NCI-H526 treated with DMSO at 0.1 percent for 48 hours (cell line): ENCODE results near the gene HACD3.
"Not testable (repeated sequence)": the region's sequence is repeated elsewhere in the genome, so short reads cannot be mapped to it uniquely, and the experiment has no call there.

Source experiments
- DNase-seq: peaks from one replicate; lab custom pipeline; 2025; lab: John Stamatoyannopoulos, UW

HACD3 gene

DNA sequence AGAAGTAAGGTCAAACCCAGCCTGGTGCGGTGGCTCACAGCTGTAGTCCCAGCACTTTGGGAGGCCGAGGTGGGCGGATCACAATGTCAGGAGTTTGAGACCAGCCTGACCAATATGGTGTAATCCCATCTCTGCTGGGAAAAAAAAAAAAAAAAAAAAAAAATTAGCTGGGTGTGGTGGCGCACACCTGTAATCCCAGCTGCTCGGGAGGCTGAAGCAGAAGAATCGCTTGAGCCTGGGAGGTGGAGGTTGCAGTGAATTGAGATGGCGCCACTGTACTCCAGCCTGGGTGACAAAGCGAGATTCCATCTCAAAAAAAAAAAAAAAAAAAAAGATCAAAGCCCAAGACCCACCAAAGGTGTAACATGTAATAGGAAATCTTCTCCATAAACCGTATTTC is 19.0 kb downstream of the HACD3 start:
- not testable (repeated sequence) for DNase-seq

DNA sequence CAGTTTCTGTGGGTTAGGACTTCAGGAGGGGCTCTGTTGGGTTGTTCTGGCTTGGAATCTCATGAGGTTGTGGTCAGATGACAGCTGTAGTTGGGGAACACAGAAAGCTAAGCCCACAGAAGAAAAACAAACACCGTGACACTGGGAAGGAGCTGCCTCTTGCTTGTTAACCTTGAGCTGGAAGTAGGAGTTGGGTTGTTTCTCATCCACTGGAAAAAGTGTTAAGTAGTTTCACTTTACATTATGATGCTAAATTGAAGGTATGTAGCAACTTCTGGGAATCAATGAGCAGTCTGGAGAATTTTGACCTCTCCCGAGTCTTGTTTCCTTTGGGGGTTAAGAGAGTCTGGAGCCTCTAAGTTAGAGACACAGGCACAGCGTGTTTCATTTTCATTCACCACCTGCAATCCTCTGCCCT is 20.4 kb downstream of the HACD3 start:
- DNase-seq: no peak

DNA sequence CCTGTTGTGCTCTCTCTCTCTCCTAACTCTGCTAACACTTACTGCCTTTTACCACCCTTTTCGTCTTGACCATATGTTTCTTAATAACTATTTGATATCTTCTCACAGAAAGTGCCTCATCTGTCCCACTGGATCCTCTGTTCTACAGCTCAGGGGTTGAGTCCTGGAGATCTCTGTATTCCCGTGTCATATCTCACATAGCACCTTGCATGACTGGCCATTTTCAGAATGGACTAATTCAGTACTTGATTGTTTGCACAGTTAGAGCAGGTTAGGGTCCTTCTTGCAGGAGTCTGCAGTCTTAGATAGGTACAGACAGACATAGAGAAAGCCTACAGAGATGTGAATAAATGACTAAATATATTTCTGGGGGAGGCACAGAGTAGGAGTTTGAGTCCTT is 20.9 kb downstream of the HACD3 start:
- no peak for DNase-seq

DNA sequence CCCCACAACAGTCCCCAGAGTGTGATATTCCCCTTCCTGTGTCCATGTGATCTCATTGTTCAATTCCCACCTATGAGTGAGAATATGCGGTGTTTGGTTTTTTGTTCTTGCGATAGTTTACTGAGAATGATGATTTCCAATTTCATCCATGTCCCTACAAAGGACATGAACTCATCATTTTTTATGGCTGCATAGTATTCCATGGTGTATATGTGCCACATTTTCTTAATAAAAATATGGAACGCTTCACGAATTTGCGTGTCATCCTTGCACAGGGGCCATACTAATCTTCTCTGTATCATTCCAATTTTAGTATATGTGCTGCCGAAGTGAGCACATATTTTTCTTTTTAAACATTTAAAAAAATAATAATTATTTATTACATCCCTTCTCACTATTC is 22.6 kb downstream of the HACD3 start:
- not testable (repeated sequence) for DNase-seq

DNA sequence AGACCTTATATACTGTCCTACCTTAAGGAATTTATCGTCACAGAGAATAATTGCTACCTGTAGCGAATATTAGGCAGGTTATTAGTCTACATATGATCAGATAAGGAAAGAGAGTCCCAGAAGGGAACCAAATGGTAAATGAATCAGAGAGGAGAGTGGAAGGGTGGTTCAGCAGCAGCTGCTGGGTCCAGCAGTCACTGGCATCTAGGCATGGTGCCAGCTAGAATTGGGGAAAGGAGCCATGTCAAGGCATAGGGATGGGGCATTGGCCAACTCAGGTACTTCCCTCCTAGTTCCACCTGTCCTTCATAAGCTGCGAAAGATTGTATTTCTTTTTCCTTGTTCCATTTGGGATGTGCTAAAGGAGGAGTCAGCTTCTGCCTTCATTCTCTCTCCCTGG is 23.4 kb downstream of the HACD3 start:
- no peak for DNase-seq

DNA sequence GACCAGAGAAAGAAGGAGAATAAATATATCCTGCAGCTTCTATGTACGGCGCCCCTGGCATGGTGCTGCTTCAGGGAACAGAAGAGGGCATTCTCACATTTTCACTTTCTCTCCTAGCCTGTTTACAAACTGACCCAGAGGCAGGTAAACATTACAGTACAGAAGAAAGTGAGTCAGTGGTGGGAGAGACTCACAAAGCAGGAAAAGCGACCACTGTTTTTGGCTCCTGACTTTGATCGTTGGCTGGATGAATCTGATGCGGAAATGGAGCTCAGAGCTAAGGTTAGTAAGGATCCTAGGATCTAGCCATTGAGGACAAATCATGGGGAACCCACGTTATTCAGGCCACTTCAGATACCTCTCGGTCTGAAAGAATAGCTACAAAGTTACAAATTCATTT is 26.4 kb downstream of the HACD3 start:
- DNase-seq: no peak

DNA sequence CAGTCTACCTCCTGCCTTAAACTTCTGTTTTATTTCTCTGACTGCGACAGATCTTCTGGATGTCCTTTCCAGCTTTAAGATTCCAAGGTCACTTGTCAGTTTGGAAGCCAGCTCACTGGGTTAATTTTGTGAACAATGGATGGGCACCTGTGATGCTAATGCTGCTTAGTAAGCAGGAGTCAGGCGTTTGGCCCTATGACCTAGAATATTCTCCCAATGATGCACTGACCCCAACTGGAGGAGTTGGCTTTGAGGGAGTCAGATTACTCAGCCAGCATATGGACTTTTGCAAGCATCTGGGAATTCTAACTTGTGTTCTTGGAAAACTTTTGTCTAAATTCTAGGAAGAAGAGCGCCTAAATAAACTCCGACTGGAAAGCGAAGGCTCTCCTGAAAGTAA is 28.1 kb downstream of the HACD3 start:
- DNase-seq: no peak

DNA sequence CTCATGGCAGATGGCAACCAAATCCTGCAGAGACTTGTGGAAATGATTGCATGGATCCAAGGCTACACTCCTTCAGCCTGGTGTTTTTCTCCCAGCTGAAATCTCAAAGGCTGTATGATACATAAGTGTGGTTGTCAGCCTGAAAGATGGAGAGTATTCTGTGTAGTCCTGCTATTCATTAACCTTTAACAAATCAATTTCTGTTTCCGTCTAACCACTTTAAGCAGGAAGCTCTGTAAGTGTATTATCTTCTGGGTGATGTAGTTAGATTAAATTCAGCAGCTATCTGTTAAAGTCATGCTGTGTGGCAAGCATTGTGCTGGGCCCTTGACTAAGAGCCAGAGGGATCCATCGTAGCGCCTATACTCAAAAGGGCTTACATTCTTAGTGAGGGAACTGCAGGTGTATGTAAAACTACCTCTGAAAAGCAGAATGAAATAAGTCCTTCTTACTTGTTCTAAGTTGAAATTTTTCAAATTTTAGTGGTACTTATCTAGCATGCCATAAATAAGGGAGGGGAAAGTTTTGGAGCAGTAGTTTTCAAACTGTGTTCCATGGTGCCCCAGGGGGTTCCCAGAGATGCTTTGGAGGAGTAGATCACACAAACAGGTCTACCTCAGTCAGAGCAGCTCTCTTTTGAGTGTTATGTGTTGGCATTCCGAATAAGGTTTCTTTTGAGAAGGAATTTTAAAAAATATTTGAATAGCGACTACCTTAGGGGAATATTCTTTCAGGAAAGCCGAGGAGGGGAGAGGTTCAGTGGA is 28.9 kb downstream of the HACD3 start:
- no peak for DNase-seq

DNA sequence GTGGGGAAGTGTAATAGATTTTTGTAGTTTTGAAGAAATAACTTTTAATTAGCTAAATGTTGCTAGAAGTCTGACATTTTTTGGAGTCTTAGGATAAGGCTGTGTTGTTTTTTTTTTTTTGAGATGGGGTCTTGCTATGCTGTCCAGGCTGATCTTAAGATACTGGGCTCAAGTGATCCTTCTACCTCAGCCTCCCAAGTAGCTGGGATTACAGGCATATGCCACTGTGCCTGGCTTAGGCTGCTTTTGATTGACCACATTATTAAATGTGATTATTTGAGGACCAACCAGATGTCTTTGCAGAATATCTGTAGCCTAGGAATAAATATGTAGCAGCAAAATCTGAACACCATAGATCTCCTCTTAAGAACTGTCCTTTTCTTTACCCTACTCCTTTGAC is 29.7 kb downstream of the HACD3 start:
- DNase-seq: no peak

DNA sequence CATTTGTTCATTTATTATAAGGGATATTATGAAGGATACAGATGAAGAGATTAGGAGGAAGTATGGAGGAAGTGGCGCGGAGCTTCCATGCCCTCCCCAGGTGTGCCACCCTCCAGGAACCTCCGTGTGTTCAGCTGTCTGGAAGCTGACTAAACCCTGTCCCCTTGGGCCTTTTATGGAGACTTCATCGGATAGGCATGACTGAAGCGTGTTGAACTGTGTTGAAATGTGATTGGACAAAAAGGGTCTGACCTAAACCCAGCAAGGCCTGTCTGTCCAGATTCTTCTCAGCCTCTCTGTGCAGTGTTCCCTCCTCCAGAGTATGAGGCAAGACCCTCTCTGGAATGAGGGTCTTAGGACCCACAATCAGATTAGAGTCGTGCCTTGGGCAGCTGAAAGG is 31.7 kb downstream of the HACD3 start:
- no peak for DNase-seq

DNA sequence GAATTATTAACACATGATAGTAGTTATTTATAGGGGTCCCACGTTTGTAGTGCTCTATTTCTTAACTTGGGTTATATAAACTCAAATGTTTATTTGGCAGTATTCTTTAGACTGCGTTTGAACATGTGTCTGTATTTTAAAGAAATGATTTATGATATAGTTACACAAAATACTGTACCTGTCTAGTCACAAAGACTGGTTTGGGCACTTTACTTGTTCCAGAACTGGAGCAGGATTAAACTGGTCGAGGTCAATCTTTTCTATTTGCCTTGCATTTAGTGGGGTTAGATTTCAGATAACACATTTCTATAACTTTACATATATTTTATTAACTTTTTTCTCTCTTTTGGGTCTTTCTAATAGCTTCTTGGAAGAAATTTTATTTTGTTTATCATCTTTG is 39.5 kb downstream of the HACD3 start:
- DNase-seq: no peak

DNA sequence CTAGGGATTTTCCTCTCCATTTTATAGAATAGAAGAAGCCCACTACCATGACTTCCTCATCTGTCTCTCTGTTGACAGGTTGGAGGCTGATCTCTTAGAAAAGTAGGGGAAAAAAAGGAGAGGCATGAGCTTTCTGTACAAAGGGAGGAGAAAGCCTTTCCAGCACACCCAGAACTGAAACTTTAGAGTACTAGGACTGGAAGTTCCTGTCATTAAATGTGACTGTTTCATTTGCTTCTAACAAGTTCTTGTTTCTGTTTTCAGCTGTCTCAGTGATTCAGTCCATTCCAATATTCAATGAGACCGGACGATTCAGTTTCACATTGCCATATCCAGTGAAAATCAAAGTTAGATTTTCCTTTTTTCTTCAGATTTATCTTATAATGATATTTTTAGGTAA is 41.7 kb downstream of the HACD3 start:
- DNase-seq: no peak

DNA sequence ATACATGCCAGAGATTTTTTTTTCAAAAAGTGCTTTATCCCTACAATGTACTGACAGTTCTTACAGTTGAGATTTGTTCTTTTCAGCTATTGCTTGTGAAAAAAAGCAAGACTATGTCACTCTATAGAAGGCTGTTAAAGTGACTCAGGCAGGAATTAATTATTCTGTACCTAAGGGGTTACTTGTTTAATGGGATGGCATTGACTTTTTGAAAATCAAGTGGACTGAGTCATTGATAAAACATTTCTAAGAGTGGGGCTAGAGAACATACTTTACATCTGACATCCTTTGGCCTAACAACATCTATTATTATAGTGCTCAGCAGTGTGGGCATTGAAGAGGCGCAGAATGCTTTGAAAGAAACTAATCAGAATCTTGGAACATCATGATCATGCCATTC is 46.4 kb downstream of the HACD3 start:
- DNase-seq: no peak

DNA sequence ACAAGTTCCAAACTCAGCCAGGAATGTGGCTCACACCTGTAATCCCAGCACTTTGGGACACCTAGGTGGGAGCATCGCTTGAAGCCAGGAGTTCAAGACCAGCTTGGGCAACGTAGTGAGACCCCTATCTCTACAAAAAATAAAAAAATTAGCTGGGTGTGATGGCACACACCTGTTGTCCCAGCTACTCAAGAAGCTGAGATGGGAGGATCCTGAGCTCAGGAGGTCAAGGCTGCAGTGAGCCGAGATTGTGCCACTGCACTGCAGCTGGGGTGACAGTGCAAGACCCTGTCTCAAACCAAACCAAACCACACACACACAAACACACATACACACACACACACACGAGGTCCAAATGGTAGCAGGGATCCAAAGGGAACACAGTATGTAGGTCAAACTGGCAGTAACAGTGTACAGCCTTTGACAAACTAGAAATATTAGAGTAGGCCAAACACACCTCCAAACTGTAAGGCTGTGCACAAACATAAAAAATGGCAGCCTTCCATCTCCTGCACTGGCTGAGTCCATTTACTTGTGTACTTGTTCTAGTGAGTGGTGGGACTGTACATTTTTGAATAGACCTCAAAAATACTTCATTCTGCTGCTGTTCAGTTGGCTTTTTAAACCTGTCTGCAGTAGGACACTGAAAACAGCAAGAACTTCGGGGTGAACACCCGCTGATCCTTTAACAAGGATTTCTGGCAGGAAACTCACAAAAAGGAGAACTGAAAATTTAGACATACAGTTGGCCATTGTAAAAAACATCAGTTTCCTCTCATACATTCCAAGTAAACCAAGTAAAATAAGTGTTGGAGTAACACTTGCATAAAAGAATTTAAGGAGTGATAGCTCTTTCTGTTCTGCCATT is 47.1 kb downstream of the HACD3 start:
- DNase-seq: no peak

DNA sequence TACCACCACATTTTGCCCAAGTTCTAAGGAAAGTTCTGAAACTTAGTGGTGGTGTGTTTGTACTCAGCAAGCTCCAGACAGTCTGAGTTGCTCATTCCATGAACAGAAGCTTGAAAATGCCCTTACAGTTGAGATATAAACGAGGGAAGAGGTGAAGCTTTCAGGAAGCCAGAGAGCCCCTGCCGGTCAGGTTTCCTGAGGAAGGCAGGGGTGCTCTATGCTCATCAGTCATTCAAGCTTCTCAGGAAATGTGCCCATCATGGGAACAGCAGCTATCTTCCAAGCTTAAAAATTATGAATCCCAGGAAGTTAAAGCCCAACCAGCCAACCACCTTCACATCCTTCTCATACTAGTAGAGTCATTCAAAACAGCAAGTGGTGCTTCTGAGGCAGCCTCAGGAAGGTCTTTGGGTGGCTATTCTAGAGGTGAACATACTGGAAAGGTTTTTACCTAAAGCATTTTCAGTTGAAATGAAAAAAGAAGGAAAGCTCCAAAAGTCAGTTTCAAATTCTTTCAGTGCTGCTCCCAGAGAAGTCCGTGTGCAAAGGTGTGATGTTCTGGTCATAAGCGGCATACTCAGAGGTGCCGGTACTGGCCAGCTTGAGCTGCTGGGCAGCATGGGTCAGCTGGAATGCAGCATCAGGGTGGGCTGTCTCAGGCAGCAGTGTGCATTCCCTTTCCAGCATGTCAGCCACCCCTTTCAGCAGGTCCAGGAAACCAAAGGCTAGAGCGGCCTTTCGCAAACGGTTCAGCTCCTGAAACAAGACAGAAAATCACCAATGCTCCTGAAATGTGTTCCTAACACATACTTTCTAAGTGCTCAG is 48.9 kb downstream of the HACD3 start:
- no peak for DNase-seq

DNA sequence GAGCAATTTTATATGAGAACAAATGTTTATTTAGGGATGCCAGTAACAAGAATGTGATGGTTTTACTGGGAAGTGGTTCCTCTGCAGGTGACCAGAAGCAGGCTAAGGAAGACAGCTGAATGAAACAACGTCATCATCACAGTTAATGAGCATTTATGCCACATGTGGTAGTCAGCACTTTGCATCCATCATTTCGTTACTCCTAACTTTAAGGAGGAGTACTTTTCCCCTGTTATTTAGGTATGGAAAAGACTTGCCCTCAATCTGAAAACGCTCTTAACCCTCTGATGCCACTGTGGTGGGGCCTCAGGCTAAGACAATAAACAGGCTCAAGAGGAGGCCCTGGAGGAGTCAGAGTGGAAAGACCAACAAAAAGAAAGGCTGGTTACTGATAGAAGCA is 49.5 kb downstream of the HACD3 start:
- no peak for DNase-seq

DNA sequence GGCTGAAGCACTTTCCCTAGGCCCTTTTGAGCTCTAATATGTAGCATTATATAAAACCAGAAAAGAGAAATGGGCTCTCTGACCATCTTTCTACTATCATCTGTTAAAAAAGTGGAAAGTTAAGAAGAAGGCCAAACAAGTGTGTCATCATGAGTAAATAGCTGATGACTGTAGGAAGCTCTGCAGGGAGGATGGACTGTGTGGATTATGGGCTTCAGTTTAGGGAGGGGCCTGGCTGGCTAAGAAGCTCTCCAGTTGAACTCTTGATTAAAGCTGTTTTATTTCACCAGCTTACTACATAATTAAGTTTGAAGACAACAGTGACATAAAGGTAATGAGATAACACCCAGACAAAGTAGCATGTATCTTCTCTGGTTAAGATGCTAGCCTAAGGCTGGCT is 50.0 kb downstream of the HACD3 start:
- no peak for DNase-seq

DNA sequence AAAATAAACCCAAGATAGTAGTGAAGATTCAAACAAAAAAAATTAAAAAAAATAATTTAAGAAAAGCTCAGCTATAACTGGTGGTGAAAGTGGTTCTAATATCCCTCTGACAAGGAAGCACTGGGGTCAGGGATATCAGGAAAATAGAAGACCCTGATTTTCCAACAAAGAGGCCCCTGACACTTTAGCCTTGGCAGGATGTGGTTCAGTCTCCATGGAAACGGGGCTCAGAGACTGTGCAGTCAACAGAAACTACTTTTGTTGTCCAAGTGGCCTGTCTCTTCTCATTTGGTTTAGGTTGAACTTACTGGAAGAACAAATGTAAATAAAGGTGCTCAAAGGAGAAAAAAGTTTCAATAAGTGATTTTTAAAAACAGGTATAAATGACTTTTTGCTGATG is 53.4 kb downstream of the HACD3 start:
- no peak for DNase-seq

DNA sequence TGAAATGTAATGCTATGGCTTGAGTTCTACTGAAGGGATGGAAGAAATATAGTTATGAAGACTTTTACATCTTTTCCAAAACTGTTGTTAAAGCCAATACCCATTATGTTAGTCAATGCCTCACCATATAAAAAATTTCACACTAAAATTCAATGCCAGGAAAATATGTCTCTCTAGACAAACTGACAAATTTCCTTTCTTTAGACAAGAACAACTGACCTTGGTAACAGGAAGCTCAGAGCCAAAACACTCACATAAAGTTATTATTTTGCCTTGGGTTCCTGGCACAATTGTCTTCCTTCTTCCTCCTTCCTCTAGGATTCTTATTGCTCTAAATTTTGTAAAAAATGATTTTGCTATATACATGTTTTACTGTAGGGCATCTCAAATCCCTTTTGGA is 54.0 kb downstream of the HACD3 start:
- DNase-seq: no peak

DNA sequence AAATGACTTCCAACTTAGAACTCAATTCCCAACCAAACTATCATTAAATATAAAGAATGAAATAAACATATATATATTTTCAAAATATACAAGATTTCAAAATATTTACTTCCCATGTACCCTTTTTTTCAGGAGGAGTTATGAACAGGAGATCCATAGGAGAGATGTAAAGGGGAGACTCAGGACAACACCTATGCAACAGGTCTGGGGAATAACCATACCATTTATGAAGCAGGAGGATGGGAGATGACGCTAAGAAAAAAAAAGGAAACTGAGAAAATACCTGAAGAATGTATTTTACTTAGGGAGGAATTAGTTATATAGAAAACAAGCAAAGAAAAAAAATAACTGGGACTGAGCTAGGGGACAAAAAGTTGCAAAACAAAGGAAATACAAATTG is 56.8 kb downstream of the HACD3 start:
- no peak for DNase-seq

DNA sequence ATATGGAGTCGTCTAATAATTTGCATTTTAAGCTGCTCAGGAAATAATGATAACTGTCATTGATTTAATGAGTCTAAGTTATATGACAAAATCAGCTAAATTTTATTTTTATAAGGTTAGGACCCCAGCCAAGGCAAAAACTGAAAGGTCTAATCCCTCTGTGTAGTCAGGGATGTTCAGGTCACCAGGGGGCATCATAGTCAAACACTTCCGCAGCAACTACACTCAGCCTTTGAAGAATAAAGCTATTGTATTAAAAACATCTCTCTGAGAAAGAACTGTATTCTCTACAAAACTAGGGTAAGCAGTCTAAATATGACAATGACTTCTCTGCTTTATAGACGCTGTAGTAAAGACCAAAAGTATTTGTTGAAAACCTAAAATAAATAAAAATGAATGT is 65.7 kb downstream of the HACD3 start:
- peak; percentile 36 for DNase-seq

DNA sequence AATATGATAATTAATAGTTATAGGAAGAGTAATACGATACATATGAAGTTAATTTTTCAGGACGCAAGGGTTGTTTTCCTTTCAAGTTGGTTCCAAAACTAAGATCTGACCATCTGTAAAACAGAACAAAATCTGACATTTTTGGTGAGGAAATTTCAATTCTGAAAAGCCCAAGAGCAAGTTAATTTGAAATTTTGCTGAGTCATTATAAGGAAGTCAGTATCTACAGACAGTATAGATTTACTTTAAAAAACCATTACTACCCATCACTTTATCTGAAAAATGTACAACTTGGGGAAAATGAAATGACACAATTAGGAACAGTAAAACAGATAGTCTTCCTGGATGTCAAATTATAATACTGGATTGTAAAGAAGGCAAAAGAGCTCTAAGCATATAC is 68.2 kb downstream of the HACD3 start:
- no peak for DNase-seq

DNA sequence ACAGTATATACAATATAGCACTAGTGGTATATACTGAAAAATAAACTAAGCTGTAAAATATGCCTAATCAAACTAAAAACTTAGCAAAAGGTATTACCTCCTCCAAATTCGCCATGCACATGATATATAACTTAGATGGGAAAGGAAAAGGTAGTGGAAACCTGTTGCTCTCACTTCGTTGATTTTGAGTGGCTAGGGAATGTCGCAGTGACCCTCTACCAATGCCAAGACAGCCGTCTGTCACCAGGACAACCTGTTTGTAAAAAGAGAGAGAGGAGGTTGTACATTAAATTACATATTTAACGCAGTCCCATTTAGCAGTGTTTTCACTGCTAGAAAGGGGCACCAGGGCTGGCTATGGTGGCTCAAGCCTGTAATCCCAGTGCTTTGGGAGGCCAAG is 69.4 kb downstream of the HACD3 start:
- DNase-seq: no peak
